Mucosa of descending colon (tissue), 3 donors: Measurements from ENCODE around the gene GNB2. TPM values are rescaled to one million over a fixed set of nuclear protein-coding genes. Genes with fewer than 3 reads are reported as not detected.
A peak's percentile ranks its signal among the peaks of the same experiment; 100 is the strongest.

Experiments
- ATAC-seq: fragments of 200-7000 bp; cut with Tn5 transposase; one replicate; pipeline ENCODE4 v1.9.1; 2020; ENCODE audit warnings: mild to moderate bottlenecking, moderate library complexity
- DNase-seq, 3 donors: peaks; one replicate each; pipeline ENCODE4 v3.0.0-alpha.2; 2020
- H3K36me3 ChIP-seq: fragments of 200-600 bp; one replicate; pipeline ENCODE4 v1.8.0; 2021; ENCODE audit warnings: low read depth, mild to moderate bottlenecking
- H3K4me1 ChIP-seq: fragments of 200-600 bp; one replicate; pipeline ENCODE4 v1.8.0; 2021; ENCODE audit warnings: low read depth, mild to moderate bottlenecking
- H3K4me3 ChIP-seq: fragments of 200-600 bp; one replicate; pipeline ENCODE4 v1.8.0; 2021; ENCODE audit warnings: mild to moderate bottlenecking
- H3K9me3 ChIP-seq: fragments of 200-600 bp; one replicate; pipeline ENCODE4 v1.8.0; 2021; ENCODE audit warnings: mild to moderate bottlenecking
- CTCF ChIP-seq: fragments of 200-600 bp; IDR thresholded peaks from one replicate; pipeline ENCODE4 v1.8.0; 2022; ENCODE audit warnings: antibody characterized with exemption, mild to moderate bottlenecking
- intact Hi-C, 2 donors: fragments of 100-400 bp; cut with DNase I in 1 of 2; cut with micrococcal nuclease in 1 of 2; formaldehyde crosslinking; loops; one replicate each; pipeline versions ENCODE4 v1.11.0 to v1.11.1; 2022; cut with DNase I, micrococcal nuclease
- total RNA-seq, 3 donors: library from RNA; stranded (reverse); fragmentation: NEBNext Ultra II Directional in 2 of 3; extraction: Animal tissue kit (Norgen Biotek cat#: 25700) in 2 of 3; gene quantifications; one replicate each; pipeline versions ENCODE4 v1.2.1 to v1.2.4, GENCODE V29; 2021 to 2023
- donor health status: DM: no; HTN: no; CAD: no; lungs with moderate emphysema.
- donor health status: DM: no; HTN: no; CAD: no.
- donor health status: DM: no; HTN: yes; CAD: no.

GNB2 gene
- total RNA-seq, 3 donors from 2014 or later, result 197 to 257 (median 232) TPM

DNA sequence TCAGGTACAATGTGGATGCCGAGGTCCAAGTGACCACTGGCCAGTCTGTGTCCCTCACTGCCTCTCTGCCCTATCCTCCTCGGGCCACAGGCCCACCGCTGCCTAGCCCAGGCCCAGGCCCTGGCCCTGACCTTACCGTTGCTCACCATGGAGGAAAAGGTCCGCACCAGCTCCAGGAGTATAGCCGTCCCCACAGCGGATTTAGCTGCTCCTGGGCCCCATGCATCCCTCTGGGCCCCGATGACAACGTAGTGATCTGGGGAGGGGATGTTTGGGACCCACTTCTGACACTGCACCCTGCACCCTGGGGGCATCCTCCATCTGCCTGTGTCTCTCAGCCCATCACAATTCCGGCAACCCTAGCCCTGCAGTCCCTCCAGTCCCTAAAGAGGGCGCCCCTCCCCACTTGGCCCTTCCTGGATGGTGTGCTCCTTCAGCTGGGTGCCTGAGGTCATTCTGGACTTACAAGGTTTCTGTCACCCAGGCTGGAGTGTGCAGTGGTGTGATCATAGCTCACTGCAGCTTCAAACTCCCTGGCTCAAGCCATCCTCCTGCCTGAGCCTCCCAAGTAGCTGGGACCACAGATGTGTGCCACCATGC, 44.3 kb upstream of the GNB2 start:
- H3K9me3 ChIP-seq, result no peaks in the 10 kb centered on the region
- H3K4me1 ChIP-seq, result peaks cover 7% of the 10 kb centered on the region
- DNase-seq (peak in 1 of 3 donors; percentile 48), ATAC-seq (no peak)
- intact Hi-C loops, result no loop called here
- H3K4me3 ChIP-seq, result no peak overlapping the region
- H3K36me3 ChIP-seq, result no peaks in the 10 kb centered on the region
- no peak for TF ChIP-seq CTCF

DNA sequence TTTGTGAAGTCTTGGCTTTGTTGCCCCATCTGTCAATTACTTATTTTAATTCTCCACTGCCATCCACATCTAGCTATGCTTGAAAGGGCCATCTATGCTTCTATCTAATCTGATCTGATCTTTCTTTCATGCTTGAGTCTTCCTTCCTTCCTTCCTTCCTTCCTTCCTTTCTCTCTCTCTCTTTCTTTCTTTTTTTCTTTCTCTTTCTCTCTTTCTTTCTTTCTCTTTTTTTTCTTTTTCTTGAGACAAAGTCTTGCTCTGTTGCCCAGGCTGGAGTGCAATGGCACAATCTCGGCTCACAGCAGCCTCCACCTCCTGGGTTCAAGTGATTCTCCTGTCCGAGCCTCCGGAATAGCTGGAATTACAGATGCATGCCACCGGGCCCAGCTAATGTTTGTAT, 43.5 kb upstream of the GNB2 start:
- Histone ChIP-seq H3K4me1 (peaks cover 7% of the 10 kb centered on the region), H3K36me3 (no peaks in the 10 kb centered on the region), H3K4me3 (no peak overlapping the region), H3K9me3 (no peaks in the 10 kb centered on the region)
- ATAC-seq (no peak), DNase-seq (no peak)
- intact Hi-C loops, result no loop called here
- no peak for TF ChIP-seq CTCF

DNA sequence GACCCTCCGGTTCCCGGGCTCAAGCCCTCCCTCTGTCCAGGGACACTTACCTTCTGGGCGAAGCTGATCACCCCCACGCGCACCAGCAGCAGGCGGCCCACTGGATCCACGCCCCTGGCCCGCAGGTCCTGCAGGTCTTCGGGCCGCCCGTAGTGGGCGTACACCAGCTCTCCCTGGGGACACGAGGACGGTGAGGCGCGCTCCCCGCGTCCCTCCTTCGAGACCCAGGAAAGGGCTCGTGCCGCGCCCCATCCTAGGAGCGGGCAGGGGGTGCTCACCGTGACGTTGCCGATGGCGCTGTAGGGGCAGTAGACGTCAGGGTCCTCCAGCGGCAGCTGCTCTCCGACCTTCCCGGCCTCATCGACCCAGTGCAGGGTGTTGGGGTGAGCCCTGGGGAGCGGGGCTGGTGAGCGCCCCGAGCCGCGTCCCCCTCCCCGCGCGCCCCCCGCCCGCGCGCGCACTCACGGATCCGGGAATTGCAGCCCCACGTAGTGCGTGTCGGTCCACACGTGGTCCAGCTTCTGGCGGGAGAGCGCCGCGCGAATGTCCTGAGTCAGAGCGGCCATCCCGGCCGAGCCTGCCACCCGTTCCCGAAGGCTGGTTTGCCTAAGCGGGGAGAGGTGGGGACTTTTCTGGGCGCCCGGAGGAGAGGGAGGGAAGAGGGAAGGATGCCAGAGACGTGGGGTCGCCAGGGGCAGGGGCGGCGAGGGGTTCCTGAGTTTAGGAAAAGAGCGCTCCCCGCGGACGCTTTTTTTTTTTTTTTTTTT, 40.4 kb upstream of the GNB2 start:
- H3K9me3 ChIP-seq, result no peaks in the 10 kb centered on the region
- H3K4me3 ChIP-seq, result no peak overlapping the region
- intact Hi-C loops, result no loop called here
- no peak for TF ChIP-seq CTCF
- ATAC-seq (peak; percentile 81), DNase-seq (peak; percentile 55 to 77 (median 77))
- H3K4me1 ChIP-seq, result peaks cover 3% of the 10 kb centered on the region
- no peaks in the 10 kb centered on the region for H3K36me3 ChIP-seq

DNA sequence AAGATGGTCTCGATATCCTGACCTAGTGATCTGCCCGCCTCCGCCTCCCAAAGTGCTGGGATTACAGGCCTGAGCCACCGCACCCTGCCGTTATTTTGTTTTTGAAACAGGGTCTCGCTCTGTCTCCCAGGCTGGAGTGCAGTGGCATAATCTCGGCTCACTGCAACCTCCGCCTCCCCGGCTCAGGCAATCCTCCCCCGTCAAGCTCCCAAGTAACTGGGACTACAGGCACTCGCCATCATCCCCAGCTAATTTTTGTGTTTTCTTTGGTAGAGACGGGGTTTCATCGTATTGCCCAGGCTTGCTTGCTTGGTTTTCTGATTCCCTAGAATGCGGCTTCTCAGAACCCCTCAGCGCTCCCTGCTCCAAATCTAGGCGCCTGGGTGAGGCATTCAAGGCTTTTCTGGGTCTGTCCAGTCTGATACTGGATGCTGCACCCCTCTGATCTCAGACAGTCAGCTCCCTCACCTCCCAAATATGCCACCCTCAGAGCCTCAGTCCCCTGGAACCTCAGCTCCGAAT, 33.5 kb upstream of the GNB2 start:
- intact Hi-C loops, result no loop called here
- DNase-seq (no peak), ATAC-seq (no peak)
- Histone ChIP-seq H3K9me3 (no peaks in the 10 kb centered on the region), H3K4me3 (no peak overlapping the region), H3K4me1 (no peaks in the 10 kb centered on the region), H3K36me3 (no peaks in the 10 kb centered on the region)
- TF ChIP-seq CTCF, result no peak

GRCh38 chr7:100640517-100641440, 32.8 kb upstream of the GNB2 start:
- TF ChIP-seq CTCF, result no peak
- no peaks in the 10 kb centered on the region for H3K4me1 ChIP-seq
- no peak overlapping the region for H3K4me3 ChIP-seq
- DNase-seq, result no peak
- no peak for ATAC-seq
- H3K36me3 ChIP-seq, result no peaks in the 10 kb centered on the region
- intact Hi-C loops, result no loop called here
- H3K9me3 ChIP-seq, result no peaks in the 10 kb centered on the region
